Liver (tissue), 3 donors: Measurements from ENCODE around the gene PELO.

ENCODE experiments used
- CTCF ChIP-seq: fragments of 150-350 bp; IDR thresholded peaks from 2 replicates; pipeline ENCODE4 v1.5.1; 2017; ENCODE audit warnings: improper control_type of control experiment, low read depth, low read length; ENCODE audit not compliant: missing input control
- EGR1 ChIP-seq, 2 donors: IDR thresholded peaks; 2 replicates each; pipeline ENCODE4 v1.6.1; 2016 to 2018; ENCODE audit warnings: antibody characterized with exemption in 2 of 2, low read depth in 2 of 2
- GABPA ChIP-seq, 2 donors: IDR thresholded peaks in 1 of 2; conservative IDR thresholded peaks in 1 of 2; 2 replicates each; pipeline ENCODE4 v1.6.1; 2016; ENCODE audit warnings: antibody characterized with exemption in 2 of 2, mild to moderate bottlenecking in 1 of 2, moderate library complexity in 1 of 2
- HNF4G ChIP-seq: IDR thresholded peaks from 2 replicates; pipeline ENCODE4 v1.6.1; 2016; ENCODE audit warnings: antibody characterized with exemption
- JUND ChIP-seq, 2 donors: IDR thresholded peaks; 2 replicates each; pipeline ENCODE4 v1.6.1; 2016; ENCODE audit warnings: antibody characterized with exemption in 2 of 2
- MAX ChIP-seq: IDR thresholded peaks from 2 replicates; pipeline ENCODE4 v1.6.1; 2016; ENCODE audit warnings: antibody characterized with exemption
- NR2F2 ChIP-seq: IDR thresholded peaks from 2 replicates; pipeline ENCODE4 v1.6.1; 2016; ENCODE audit warnings: antibody characterized with exemption
- RAD21 ChIP-seq, 2 donors: IDR thresholded peaks; 2 replicates each; pipeline ENCODE4 v1.6.1; 2016; ENCODE audit warnings: antibody characterized with exemption in 2 of 2, mild to moderate bottlenecking in 2 of 2
- REST ChIP-seq: IDR thresholded peaks from 2 replicates; pipeline ENCODE4 v1.6.1; 2016; ENCODE audit warnings: antibody characterized with exemption, mild to moderate bottlenecking
- SP1 ChIP-seq: IDR thresholded peaks from 2 replicates; pipeline ENCODE4 v1.6.1; 2018; ENCODE audit warnings: antibody characterized with exemption, mild to moderate bottlenecking
- TAF1 ChIP-seq: conservative IDR thresholded peaks from 2 replicates; pipeline ENCODE4 v1.6.1; 2016; ENCODE audit warnings: antibody characterized with exemption, mild to moderate bottlenecking
- YY1 ChIP-seq: IDR thresholded peaks from 2 replicates; pipeline ENCODE4 v1.6.1; 2016; ENCODE audit warnings: antibody characterized with exemption, mild to moderate bottlenecking
- TF ChIP-seq, protein P1 (sequence below): IDR thresholded peaks from 2 replicates; pipeline ENCODE4 v1.6.1; 2016; ENCODE audit warnings: antibody characterized with exemption
- donor health status: healthy.
- donor health status: healthy.

- TF ChIP-seq CTCF (no peak), REST (no peak), EGR1 (IDR thresholded peaks at IDR 0.05; ENCODE audit: low read depth in 2 of 2) (no peak), MAX (no peak), TAF1 (no peak), RAD21 (IDR thresholded peaks at IDR 0.05) (no peak), YY1 (no peak), JUND (IDR thresholded peaks at IDR 0.05) (no peak), GABPA (IDR thresholded peaks at IDR 0.05 in 1 of 2, conservative IDR thresholded peaks at IDR 0.05 in 1 of 2) (no peak), SP1 (no peak), NR2F2 (no peak), HNF4G (no peak)
- TF ChIP-seq, protein P1, sequence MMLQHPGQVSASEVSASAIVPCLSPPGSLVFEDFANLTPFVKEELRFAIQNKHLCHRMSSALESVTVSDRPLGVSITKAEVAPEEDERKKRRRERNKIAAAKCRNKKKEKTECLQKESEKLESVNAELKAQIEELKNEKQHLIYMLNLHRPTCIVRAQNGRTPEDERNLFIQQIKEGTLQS: no peak
Measured at GRCh38 chr5:52773342-52773741, 14.4 kb upstream of the PELO start.
